H1 (cell line): ENCODE results near the gene ADARB2. TPM values are rescaled to one million over a fixed set of nuclear protein-coding genes. Genes with fewer than 3 reads are reported as not detected.

Experiments
- CTCF ChIA-PET: fragments of 300-600 bp; sonication (Branson Sonifier 250); formaldehyde crosslinking; loops from one replicate; lab custom pipeline; 2021; ENCODE audit not compliant: partially characterized antibody; lab: Charles Lee
- POLR2A ChIA-PET: fragments of 300-600 bp; sonication (Branson Sonifier 250); formaldehyde crosslinking; loops from one replicate; lab custom pipeline; 2021; ENCODE audit warnings: inconsistent platforms; ENCODE audit not compliant: partially characterized antibody; lab: Charles Lee
- DNase-seq, 2 experiments: peaks; one replicate each; pipeline versions ENCODE4 v3.0.0 to v3.0.0-alpha.2; 2010 to 2022; ENCODE audit warnings: low spot score in 2 of 2, low read depth in 1 of 2, mixed read lengths in 1 of 2
- FAIRE-seq: peaks from 2 replicates; lab custom pipeline; 2011; peaks lifted over from hg19 to GRCh38; lab: Jason Lieb, UNC
- H2AFZ ChIP-seq: 2 replicates; pipeline ENCODE4 v1.8.1; 2012; ENCODE audit warnings: low read length, inconsistent platforms
- H2AK5ac ChIP-seq: 2 replicates; pipeline ENCODE4 v1.6.1; 2013; ENCODE audit warnings: low read depth, low read length
- H2BK120ac ChIP-seq: replicated peaks from 2 replicates; pipeline ENCODE3; 2013; ENCODE audit warnings: low read depth, low read length, inconsistent platforms
- H2BK12ac ChIP-seq: 2 replicates; pipeline ENCODE4 v1.6.1; 2013; ENCODE audit warnings: low read depth, low read length
- H2BK15ac ChIP-seq: 2 replicates; pipeline ENCODE4 v1.6.1; 2013; ENCODE audit warnings: low read length
- H2BK20ac ChIP-seq: 2 replicates; pipeline ENCODE4 v1.6.1; 2013; ENCODE audit warnings: low read length
- H2BK5ac ChIP-seq: 2 replicates; pipeline ENCODE4 v1.6.1; 2013; ENCODE audit warnings: low read depth, low read length
- H3K14ac ChIP-seq: 2 replicates; pipeline ENCODE4 v1.6.1; 2013; ENCODE audit warnings: inconsistent platforms; ENCODE audit not compliant: insufficient read length
- H3K18ac ChIP-seq: 2 replicates; pipeline ENCODE4 v1.6.1; 2013; ENCODE audit warnings: low read length; ENCODE audit errors: extremely low read depth
- H3K23ac ChIP-seq: 2 replicates; pipeline ENCODE4 v1.6.1; 2013; ENCODE audit warnings: inconsistent platforms; ENCODE audit not compliant: insufficient read length
- H3K23me2 ChIP-seq: 2 replicates; pipeline ENCODE4 v1.6.1; 2013; ENCODE audit warnings: low read depth, low read length
- H3K27ac ChIP-seq: 2 replicates; pipeline ENCODE4 v1.6.1; 2011; ENCODE audit warnings: low read depth, low read length, inconsistent platforms
- H3K27me3 ChIP-seq, 4 experiments: replicated peaks in 1 of 4; 1 replicate in 1 of 4; 2 replicates in 3 of 4; pipeline versions ENCODE4 v1.6.1 to v1.8.1; 2011 to 2013; ENCODE audit warnings: low read length in 3 of 4, mild to moderate bottlenecking in 3 of 4, inconsistent platforms in 2 of 4, mixed read lengths in 2 of 4, moderate library complexity in 1 of 4; ENCODE audit not compliant: control insufficient read depth in 3 of 4, insufficient read depth in 3 of 4; ENCODE audit errors: extremely low read depth in 1 of 4
- H3K36me3 ChIP-seq, 4 experiments: 2 replicates each; pipeline versions ENCODE4 v1.6.1 to v1.8.1; 2011 to 2013; ENCODE audit warnings: mild to moderate bottlenecking in 4 of 4, low read length in 3 of 4, moderate library complexity in 2 of 4, control low read depth in 1 of 4, inconsistent platforms in 1 of 4; ENCODE audit not compliant: insufficient read depth in 4 of 4, control insufficient read depth in 2 of 4
- H3K4ac ChIP-seq: replicated peaks from 2 replicates; pipeline ENCODE3; 2013; ENCODE audit warnings: low read length, low read depth, mixed read lengths, inconsistent platforms; ENCODE audit not compliant: insufficient read length
- H3K4me1 ChIP-seq, 4 experiments: replicated peaks in 1 of 4; 1 replicate in 1 of 4; 2 replicates in 3 of 4; pipeline versions ENCODE4 v1.6.1 to v1.8.1; 2011 to 2013; ENCODE audit warnings: low read length in 3 of 4, inconsistent platforms in 2 of 4, mixed read lengths in 1 of 4; ENCODE audit not compliant: insufficient read depth in 4 of 4, control insufficient read depth in 3 of 4
- H3K4me2 ChIP-seq, 2 experiments: 2 replicates each; pipeline versions ENCODE4 v1.6.1 to v1.8.1; 2011 to 2013; ENCODE audit warnings: low read depth in 2 of 2, low read length in 2 of 2, control low read depth in 1 of 2, inconsistent platforms in 1 of 2, mild to moderate bottlenecking in 1 of 2; ENCODE audit not compliant: insufficient read depth in 1 of 2
- H3K4me3 ChIP-seq, 4 experiments: fragments of 200-600, 300-600 bp in 1 of 4; sonication (generic), shearing (Covaris generic), sonication (Bioruptor Twin) in 1 of 4; 2 replicates each; pipeline versions ENCODE4 v1.5.1 to v1.8.1; 2011 to 2016; ENCODE audit warnings: low read length in 4 of 4, low read depth in 3 of 4, control low read depth in 2 of 4, inconsistent platforms in 2 of 4, mild to moderate bottlenecking in 2 of 4, mixed read lengths in 1 of 4, moderate library complexity in 1 of 4; ENCODE audit not compliant: insufficient read depth in 2 of 4; ENCODE audit errors: extremely low read depth in 1 of 4
- H3K56ac ChIP-seq: replicated peaks from 2 replicates; pipeline ENCODE3; 2013; ENCODE audit warnings: low read depth, mild to moderate bottlenecking, mixed read lengths, low read length, inconsistent platforms; ENCODE audit not compliant: insufficient read length
- H3K79me1 ChIP-seq: 2 replicates; pipeline ENCODE4 v1.6.1; 2013; ENCODE audit warnings: low read depth, low read length, control low read depth
- H3K79me2 ChIP-seq, 2 experiments: 2 replicates each; pipeline versions ENCODE4 v1.6.1 to v1.8.1; 2012 to 2013; ENCODE audit warnings: low read length in 2 of 2, mild to moderate bottlenecking in 2 of 2, inconsistent platforms in 1 of 2; ENCODE audit not compliant: insufficient read depth in 2 of 2, control insufficient read depth in 1 of 2
- H3K9ac ChIP-seq, 4 experiments: replicated peaks in 1 of 4; 1 replicate in 1 of 4; 2 replicates in 3 of 4; pipeline versions ENCODE4 v1.6.1 to v1.8.1; 2011 to 2013; ENCODE audit warnings: low read depth in 3 of 4, low read length in 3 of 4, control low read depth in 2 of 4, mild to moderate bottlenecking in 2 of 4, moderate library complexity in 2 of 4, inconsistent platforms in 1 of 4; ENCODE audit errors: extremely low read depth in 1 of 4
- H3K9me3 ChIP-seq, 2 experiments: 2 replicates each; pipeline versions ENCODE4 v1.6.1 to v1.8.1; 2012 to 2013; ENCODE audit warnings: mild to moderate bottlenecking in 2 of 2, moderate library complexity in 2 of 2, control low read depth in 1 of 2, inconsistent platforms in 1 of 2, low read depth in 1 of 2, low read length in 1 of 2, mixed read lengths in 1 of 2; ENCODE audit not compliant: insufficient read depth in 2 of 2
- H4K20me1 ChIP-seq, 2 experiments: replicated peaks in 1 of 2; 2 replicates each; pipeline versions ENCODE3 to v1.8.1; 2011 to 2013; ENCODE audit warnings: inconsistent platforms in 2 of 2, low read length in 2 of 2, mild to moderate bottlenecking in 1 of 2; ENCODE audit not compliant: insufficient read depth in 2 of 2, control insufficient read depth in 1 of 2
- H4K5ac ChIP-seq: 2 replicates; pipeline ENCODE4 v1.6.1; 2013; ENCODE audit warnings: low read length, low read depth, mixed read lengths, inconsistent platforms; ENCODE audit not compliant: insufficient read length
- H4K8ac ChIP-seq: 2 replicates; pipeline ENCODE4 v1.8.0; 2013; ENCODE audit warnings: mild to moderate bottlenecking, moderate library complexity, low read length, inconsistent platforms; ENCODE audit not compliant: insufficient read depth; ENCODE audit errors: extremely low read depth
- H4K91ac ChIP-seq: replicated peaks from 2 replicates; pipeline ENCODE3; 2013; ENCODE audit warnings: low read length, mixed read lengths, inconsistent platforms; ENCODE audit not compliant: insufficient read length
- BCL11A ChIP-seq, 2 experiments: IDR thresholded peaks; one replicate each; pipeline ENCODE4 v1.6.1; 2011; ENCODE audit warnings: low read depth in 2 of 2, low read length in 2 of 2, mild to moderate bottlenecking in 2 of 2
- CBX5 ChIP-seq: fragments of 300-800, 300-1000 bp; sonication (generic); IDR thresholded peaks from 2 replicates; pipeline ENCODE4 v1.7.1; 2016; ENCODE audit warnings: antibody characterized with exemption, low read length, low read depth
- CHD2 ChIP-seq: IDR thresholded peaks from 2 replicates; pipeline ENCODE4 v1.6.1; 2012; ENCODE audit warnings: low read length, improper control_type of control experiment
- CREB1 ChIP-seq: IDR thresholded peaks from 2 replicates; pipeline ENCODE4 v1.6.1; 2012; ENCODE audit warnings: inconsistent platforms
- EGR1 ChIP-seq: IDR thresholded peaks from 2 replicates; pipeline ENCODE4 v1.6.1; 2011; ENCODE audit warnings: low read depth, low read length, borderline replicate concordance
- GTF2F1 ChIP-seq: IDR thresholded peaks from 2 replicates; pipeline ENCODE4 v1.6.1; 2012; ENCODE audit warnings: low read depth, low read length, improper control_type of control experiment, borderline replicate concordance
- KDM1A ChIP-seq: fragments of 200-600, 300-600 bp; sonication (generic); IDR thresholded peaks from 2 replicates; pipeline ENCODE4 v1.7.1; 2016; ENCODE audit warnings: mild to moderate bottlenecking, low read length, borderline replicate concordance
- RXRA ChIP-seq: IDR thresholded peaks from 2 replicates; pipeline ENCODE4 v1.6.1; 2011; ENCODE audit warnings: low read depth, mild to moderate bottlenecking, low read length, moderate library complexity; ENCODE audit not compliant: insufficient read depth
- SIX5 ChIP-seq: IDR thresholded peaks from 2 replicates; pipeline ENCODE4 v1.6.1; 2011; ENCODE audit warnings: mild to moderate bottlenecking, low read depth, low read length
- TBP ChIP-seq: IDR thresholded peaks from 2 replicates; pipeline ENCODE4 v1.6.1; 2011; ENCODE audit warnings: low read depth, low read length, improper control_type of control experiment
- WGBS, 2 experiments: shearing (Covaris generic) in 1 of 2; methylation state at CpG; one replicate each; pipeline versions ENCODE4 v1.1.6 to v1.1.7; 2013 to 2015; ENCODE audit warnings: low lambda C conversion rate in 2 of 2, mixed read lengths in 2 of 2, inconsistent platforms in 1 of 2, low coverage in 1 of 2, missing lambda C conversion rate in 1 of 2; ENCODE audit not compliant: insufficient replicate concordance in 2 of 2, insufficient coverage in 1 of 2, insufficient read length in 1 of 2; ENCODE audit errors: extremely low coverage in 1 of 2, missing lambda C conversion rate in 1 of 2; 5-methylcytosine and 5-hydroxymethylcytosine counted together
- polyA plus RNA-seq, 7 experiments: library from polyadenylated mRNA; depleted of rRNA in 3 of 7; stranded (reverse) in 5 of 7; unstranded in 2 of 7; fragments of >200 nt in 5 of 7; fragments of 200-250 nt in 2 of 7; gene quantifications; 1 replicate in 5 of 7; 2 replicates in 1 of 7; 4 replicates in 1 of 7; pipeline versions ENCODE4 v1.2.1 to v1.2.3, GENCODE V29; 2011 to 2013; ENCODE audit warnings: missing spikeins in 2 of 7, mixed read lengths in 2 of 7
- total RNA-seq: library from RNA; stranded (reverse); fragmentation: NEBNext Ultra II Directional; extraction: Animal tissue kit (Norgen Biotek cat#: 25700); gene quantifications from 2 replicates; pipeline ENCODE4 v1.2.1, GENCODE V29; 2021

The ADARB2 gene
- total and polyA plus RNA-seq, 2 of the 8 experiments (the other 6 are each of a cell fraction or from before 2014, with no cell fraction given), result 2.2 to 2.8 TPM

DNA sequence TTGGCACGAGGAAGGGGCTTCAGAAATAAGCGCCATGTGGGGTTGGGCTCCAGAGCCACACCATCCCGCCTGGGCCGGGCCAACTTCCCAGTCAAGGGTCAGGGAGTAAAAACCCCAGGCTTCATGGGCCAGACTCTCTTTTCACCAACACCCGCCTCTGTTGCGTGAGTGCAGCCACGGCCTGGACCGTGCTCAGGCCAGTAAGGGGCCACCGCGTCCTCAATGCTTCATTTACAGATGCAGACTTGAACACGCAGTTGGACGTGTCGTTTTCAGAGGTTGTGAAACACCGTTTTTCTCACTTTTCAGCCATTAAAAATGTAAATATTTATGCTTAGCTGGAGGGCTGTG, 520.1 kb downstream of the ADARB2 start:
- H3K23ac ChIP-seq, result no peak overlapping the region
- H2BK15ac ChIP-seq, result no peak overlapping the region
- no peak overlapping the region for H2BK20ac ChIP-seq
- no peaks in the 10 kb centered on the region for H3K79me2 ChIP-seq
- TF ChIP-seq EGR1, result no peak
- no peak for TF ChIP-seq CBX5
- no peak for TF ChIP-seq TBP
- no peak for TF ChIP-seq BCL11A (IDR thresholded peaks at IDR 0.05; ENCODE audit: low read depth in 2 of 2, low read length in 2 of 2)
- no peak for TF ChIP-seq KDM1A
- no peak for TF ChIP-seq CREB1
- no peak for TF ChIP-seq GTF2F1
- no peak for TF ChIP-seq CHD2
- no peak for TF ChIP-seq SIX5
- TF ChIP-seq RXRA, result no peak
- H4K5ac ChIP-seq, result no peak overlapping the region
- H3K18ac ChIP-seq, result no peak overlapping the region
- no peak overlapping the region for H4K8ac ChIP-seq
- H3K9ac ChIP-seq, result no peak overlapping the region
- H3K27ac ChIP-seq, result no peak overlapping the region
- H3K79me1 ChIP-seq, result no peaks in the 10 kb centered on the region
- H2AFZ ChIP-seq, result no peak overlapping the region
- ChIA-PET CTCF (interaction anchor here (0.8 kb wide), 2 partner anchors 12 to 186 kb away, joined by 3 read pairs; no protein-coding TSS in a partner anchor), POLR2A (interaction anchor here (0.8 to 1.4 kb wide), 3 partner anchors 12 to 17 kb away, joined by 3 read pairs; no protein-coding TSS in a partner anchor)
- no peak overlapping the region for H2AK5ac ChIP-seq
- FAIRE-seq, result no peak
- peaks cover 0 to 5% of the 10 kb centered on the region in 2 experiments for H4K20me1 ChIP-seq
- H3K27me3 ChIP-seq, result no peaks in the 10 kb centered on the region
- no peak overlapping the region for H3K4ac ChIP-seq
- no peak overlapping the region for H3K4me3 ChIP-seq
- peaks cover 0 to 5% of the 10 kb centered on the region in 2 experiments; a peak in 1 of 4 replicates for H3K9me3 ChIP-seq
- no peak overlapping the region for H3K14ac ChIP-seq
- H2BK12ac ChIP-seq, result no peak overlapping the region
- no peak overlapping the region for H2BK120ac ChIP-seq
- no peaks in the 10 kb centered on the region for H3K36me3 ChIP-seq
- DNase-seq, result no peak
- H3K4me2 ChIP-seq, result no peak overlapping the region
- H4K91ac ChIP-seq, result no peak overlapping the region
- no peak overlapping the region for H2BK5ac ChIP-seq
- H3K4me1 ChIP-seq, result no peaks in the 10 kb centered on the region
- no peak overlapping the region for H3K56ac ChIP-seq
- H3K23me2 ChIP-seq, result peaks cover 10% of the 10 kb centered on the region; the same call in 1 of the 2 replicates
- WGBS, 2 experiments, result 88% methylated on average over 11 of the region's 14 CpGs; no CpG with 5 or more reads in 1 of the 2 experiments
